GM13976 (cell line): ENCODE data around the gene RASA3.

Source experiments
- DNase-seq: peaks from one replicate; pipeline ENCODE4 v3.0.0; 2012; ENCODE audit warnings: low spot score
- in situ Hi-C: fragments of 300-500 bp; cut with MboI; formaldehyde crosslinking; loops from one replicate; pipeline ENCODE4 v1.12.0; 2022; ENCODE audit warnings: low sequenced_read_pairs, mixed read lengths, inconsistent platforms; ENCODE audit not compliant: unreplicated experiment
- TF ChIP-seq, protein P1 (sequence below): IDR thresholded peaks from 2 replicates; pipeline ENCODE4 v1.5.1; 2012; ENCODE audit warnings: borderline replicate concordance, mild to moderate bottlenecking; ENCODE audit not compliant: insufficient read depth; ENCODE audit errors: extremely low read depth, missing control alignments, control extremely low read depth

The RASA3 gene

GRCh38 chr13:114031631-114032030 is 100.8 kb downstream of the RASA3 start:
- no peak for DNase-seq
- TF ChIP-seq, protein P1, sequence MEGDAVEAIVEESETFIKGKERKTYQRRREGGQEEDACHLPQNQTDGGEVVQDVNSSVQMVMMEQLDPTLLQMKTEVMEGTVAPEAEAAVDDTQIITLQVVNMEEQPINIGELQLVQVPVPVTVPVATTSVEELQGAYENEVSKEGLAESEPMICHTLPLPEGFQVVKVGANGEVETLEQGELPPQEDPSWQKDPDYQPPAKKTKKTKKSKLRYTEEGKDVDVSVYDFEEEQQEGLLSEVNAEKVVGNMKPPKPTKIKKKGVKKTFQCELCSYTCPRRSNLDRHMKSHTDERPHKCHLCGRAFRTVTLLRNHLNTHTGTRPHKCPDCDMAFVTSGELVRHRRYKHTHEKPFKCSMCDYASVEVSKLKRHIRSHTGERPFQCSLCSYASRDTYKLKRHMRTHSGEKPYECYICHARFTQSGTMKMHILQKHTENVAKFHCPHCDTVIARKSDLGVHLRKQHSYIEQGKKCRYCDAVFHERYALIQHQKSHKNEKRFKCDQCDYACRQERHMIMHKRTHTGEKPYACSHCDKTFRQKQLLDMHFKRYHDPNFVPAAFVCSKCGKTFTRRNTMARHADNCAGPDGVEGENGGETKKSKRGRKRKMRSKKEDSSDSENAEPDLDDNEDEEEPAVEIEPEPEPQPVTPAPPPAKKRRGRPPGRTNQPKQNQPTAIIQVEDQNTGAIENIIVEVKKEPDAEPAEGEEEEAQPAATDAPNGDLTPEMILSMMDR = no peak
- in situ Hi-C loops = no loop called here

DNA sequence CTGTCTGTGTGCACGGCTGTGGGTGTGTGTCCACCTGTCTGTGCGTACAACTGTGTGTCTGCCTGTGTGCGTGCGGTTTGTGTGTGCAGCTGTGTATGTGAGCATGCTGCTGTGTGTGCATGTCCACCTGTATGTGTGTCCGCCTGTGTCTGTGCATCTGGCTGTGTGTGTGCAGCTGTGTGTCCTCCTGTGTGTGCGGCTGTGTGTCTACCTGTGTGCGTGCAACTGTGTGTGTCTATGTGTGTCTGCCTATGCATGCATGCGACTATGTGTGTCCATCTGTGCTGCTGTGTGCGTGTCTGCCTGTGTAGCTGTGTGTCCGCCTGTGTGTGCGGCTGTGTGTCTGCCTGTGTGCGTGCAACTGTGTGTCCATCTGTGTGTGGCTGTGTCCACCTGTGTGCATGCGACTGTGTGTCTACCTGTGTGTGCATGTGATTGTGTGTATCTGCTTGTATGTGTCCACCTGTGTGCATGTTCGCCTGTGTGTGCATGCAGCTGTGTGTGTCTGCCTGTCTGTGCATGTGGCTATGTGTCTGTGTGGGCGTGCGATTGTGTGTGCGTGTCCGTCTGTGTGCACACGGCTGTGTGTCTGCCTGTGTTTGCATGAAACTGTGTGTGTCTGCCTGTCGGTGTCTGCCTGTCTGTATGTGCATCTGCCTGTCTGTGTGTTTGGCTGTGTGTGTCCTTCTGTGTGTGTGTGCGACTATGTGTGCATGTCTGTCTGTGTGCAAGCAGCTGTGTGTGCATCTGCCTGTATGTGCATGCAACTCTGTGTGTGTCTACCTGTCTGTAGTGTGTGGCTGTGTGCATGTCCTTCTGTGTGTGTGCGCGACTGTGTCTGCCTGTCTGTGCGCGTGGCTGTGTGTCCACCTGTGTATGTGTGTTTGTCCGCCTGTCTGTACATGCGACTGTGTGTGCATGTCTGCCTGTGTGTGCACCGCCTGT is 101.5 kb downstream of the RASA3 start:
- in situ Hi-C loops = no loop called here
- DNase-seq = no peak
- TF ChIP-seq, protein P1 = no peak

GRCh38 chr13:114029866-114030625 is 102.4 kb downstream of the RASA3 start:
- no peak for DNase-seq
- in situ Hi-C loops = no loop called here
- TF ChIP-seq, protein P1 = no peak

DNA sequence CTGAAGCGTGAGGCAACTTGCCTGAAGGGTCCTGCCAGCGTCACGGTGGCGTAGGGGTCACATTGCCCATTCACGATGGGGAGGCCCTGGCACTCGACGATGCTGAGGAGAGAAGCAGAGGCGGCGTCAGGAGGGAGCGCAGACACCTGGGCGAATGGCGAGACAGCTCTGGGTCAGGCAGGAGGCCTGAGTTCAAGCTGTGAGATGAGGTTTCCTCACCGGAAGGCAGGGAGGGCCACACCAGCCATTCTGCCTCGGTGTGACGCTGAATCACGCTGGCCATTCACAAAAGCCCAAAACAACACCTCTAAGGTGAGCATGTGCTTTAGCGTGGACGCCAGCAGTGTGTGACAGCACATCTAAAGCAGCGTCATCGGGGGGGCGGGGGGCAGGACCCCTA is 104.6 kb downstream of the RASA3 start:
- no peak for DNase-seq
- in situ Hi-C loops = no loop called here
- TF ChIP-seq, protein P1 = no peak

DNA sequence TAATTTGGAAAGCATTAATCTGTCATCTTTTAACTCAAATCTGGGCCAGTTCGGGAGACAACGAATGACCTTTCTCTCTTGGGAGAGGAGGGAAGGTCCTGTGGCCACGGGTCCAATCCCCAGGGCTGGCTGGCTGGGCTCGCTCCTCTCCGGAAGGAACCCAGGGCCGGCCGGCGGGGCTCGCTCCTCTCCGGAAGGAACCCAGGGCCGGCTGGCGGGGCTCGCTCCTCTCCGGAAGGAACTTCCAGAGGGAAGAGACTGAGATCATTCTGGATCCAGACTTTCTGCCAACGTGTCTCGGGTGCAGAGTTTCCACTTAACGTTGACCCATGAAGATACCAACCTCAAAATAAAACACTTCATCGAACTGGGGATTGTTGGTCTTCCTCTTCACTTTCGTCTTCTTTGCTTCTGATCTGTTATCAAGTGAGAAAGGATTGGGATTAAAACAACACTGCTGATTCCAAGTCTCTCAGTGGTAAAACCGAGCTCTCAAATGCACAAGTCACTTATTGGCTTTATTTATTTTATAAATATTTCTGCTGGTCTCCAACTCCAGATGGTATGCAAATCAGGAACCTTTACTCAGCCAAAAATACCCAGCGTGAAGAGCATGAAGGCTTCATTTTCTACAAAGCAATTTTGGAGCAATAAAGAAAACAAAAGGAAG is 105.2 kb downstream of the RASA3 start:
- in situ Hi-C loops = no loop called here
- DNase-seq = no peak
- TF ChIP-seq, protein P1 = no peak

GRCh38 chr13:114026481-114026880 is 105.9 kb downstream of the RASA3 start:
- TF ChIP-seq, protein P1 = no peak
- in situ Hi-C loops = no loop called here
- DNase-seq = no peak
